HG02852 (cell line): ENCODE data around the gene CAPZB.

Experiments
- ATAC-seq: cut with Tn5 transposase; IDR thresholded peaks from one replicate; pipeline ENCODE4 v1.9.1; 2021; ENCODE audit warnings: mild to moderate bottlenecking, moderate library complexity; ENCODE audit not compliant: unreplicated experiment

The CAPZB gene

GRCh38 chr1:19432943-19433718 is 52.2 kb downstream of the CAPZB start:
- ATAC-seq, result no peak

- no peak for ATAC-seq
Measured at GRCh38 chr1:19430121-19431068, 54.9 kb downstream of the CAPZB start.

DNA sequence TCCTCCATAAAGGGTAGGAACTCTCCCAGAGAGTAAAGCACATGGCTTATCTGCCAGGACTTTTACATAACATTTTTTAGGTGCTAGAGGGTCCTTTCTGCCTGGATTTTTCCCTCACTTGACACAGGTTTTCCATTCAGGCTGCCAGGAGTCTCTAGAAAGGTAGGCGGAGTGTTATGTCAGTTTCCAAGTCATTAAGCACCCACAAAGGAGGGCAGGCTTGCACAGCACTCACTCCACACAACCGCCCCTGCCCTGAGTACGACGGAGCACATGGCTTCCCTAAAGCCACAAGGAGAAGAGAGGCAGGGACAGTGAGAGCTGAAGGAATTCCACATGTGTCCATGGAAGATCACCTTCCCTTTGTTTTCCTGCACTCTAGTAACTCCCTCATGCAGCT is 55.7 kb downstream of the CAPZB start:
- ATAC-seq, result no peak

DNA sequence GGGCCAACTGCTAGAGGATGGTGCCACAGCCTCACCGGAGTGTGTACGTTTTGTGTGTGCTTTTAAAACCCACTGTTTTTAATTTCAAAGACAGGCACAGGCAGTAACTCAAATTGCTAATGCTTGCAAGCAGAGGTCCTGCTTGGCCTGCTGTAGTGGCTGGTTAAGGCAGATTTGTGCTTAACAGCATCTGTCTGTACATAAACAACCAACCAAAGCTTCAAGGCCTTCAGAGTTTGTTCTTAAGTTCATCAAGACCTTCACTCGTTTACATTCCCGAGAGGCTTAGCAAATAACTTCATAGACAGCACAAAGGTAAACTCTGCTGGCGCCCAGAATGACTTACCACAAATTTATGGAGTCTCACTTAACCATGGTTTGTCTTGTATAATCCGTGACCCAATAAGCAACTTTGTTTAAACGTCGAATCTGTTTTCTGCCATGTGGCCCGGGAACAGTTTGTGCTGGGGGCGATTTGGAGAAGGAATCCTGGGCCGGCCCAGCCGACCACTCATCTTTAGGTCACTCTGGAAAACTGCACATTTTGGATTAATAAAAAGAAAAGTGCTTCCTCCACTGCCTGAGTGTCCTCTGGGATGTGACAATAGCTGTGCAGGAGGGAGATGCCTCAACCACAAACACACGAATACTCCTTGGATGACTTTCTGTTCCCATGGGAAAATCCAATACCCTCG is 58.1 kb downstream of the CAPZB start:
- ATAC-seq, result no peak

DNA sequence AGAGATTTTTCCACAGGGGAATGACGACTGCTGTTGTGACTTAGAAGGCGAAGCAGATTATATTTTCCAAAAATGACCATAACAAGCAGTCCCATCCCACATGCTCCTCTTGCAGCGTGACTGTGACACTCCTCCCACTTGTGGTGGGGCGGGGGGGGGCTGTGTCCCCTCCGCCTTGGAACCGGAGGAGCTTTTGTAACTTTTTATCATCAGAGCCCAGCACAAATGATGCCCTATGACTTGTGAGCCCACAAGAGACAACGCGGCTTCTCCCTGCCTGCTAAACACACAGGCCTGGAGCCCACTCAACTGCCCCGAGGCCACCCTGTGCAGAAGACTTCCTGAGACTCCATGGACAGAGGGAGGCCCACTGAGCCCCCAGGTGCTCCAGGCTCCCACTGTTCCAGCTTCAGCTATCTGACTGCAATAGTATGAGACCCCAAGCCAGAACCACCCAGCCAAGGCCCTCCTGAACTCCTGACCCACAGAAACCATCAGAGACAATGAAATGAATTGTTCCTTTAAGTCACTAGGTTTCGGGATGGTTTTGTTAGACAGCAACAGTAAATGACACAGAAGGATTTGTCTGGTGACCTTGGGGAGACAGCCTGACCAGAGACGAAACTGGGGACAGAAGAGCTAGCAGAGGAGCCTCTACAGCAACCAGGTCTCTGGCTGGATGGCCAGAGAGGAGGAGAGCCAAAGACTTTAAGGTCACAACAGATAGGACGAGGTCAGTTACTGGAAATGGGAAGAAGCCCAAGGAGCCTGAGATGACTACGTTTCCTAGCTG is 58.8 kb downstream of the CAPZB start:
- ATAC-seq, result no peak

- no peak for ATAC-seq
Measured at GRCh38 chr1:19425646-19426239, 59.6 kb downstream of the CAPZB start.

GRCh38 chr1:19424651-19425570 is 60.4 kb downstream of the CAPZB start:
- no peak for ATAC-seq

DNA sequence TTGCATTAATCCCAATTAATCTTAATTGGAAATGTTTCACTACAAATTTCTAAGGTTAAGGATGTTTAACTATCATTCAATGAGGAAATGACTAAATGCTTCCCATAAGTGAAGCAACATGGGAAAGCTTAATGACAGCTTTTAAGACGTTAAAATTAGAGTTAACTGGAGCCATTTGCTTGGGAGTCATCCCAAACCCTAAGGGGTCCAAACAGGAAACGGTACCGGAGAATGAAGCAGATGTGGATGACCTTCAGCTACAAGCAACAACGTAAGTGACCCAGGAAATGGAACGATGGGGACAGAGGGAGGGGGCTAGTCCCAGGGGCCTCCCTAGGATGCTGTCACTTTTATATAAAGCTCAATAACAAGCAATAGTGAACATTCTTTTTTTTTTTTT is 62.2 kb downstream of the CAPZB start:
- ATAC-seq, result no peak

DNA sequence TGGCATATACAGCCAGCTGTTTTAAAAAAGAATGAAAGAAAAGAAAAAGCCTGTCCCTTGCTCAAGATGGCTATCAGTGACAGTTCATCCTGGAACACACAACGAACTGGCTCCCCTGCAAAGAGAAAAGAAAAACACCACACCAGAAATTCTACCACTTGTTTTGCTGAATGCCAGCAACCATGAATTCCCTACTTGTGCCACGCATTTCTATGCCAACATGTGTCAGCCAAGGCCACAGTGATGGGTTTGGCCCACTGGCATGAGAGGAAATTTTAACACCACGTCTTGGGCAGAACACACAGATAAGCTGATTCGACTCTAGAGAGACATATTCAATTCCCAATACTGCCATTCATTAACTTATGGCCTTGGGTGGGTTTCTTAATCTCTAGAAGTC is 64.0 kb downstream of the CAPZB start:
- no peak for ATAC-seq

GRCh38 chr1:19420606-19421005 is 64.7 kb downstream of the CAPZB start:
- no peak for ATAC-seq

DNA sequence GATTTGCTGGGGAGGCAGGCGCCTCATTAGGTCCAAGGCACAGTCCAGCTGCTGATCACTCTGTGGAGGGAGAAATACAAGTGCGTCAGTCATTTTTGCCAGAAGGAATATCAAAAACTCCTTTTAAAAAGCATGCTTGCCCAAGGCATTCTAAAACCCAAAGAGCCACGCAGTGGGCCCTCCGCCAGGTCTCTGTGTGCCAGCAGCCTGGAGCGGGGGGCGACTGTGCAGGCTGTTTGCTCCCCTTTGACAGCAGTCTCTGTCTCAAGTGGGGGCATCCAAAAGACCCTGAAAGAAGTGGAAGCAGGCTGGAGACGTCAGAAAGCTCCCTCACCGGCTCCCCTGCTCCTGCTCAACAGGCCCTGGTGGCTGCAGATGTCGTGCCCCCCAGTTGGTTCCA is 65.6 kb downstream of the CAPZB start:
- ATAC-seq, result no peak

- ATAC-seq, result no peak
Measured at GRCh38 chr1:19418503-19418971, 66.8 kb downstream of the CAPZB start.

- ATAC-seq, result no peak
Measured at GRCh38 chr1:19416921-19417470, 68.3 kb downstream of the CAPZB start.

- no peak for ATAC-seq
Measured at GRCh38 chr1:19416145-19416544, 69.2 kb downstream of the CAPZB start.

GRCh38 chr1:19414515-19415121 is 70.7 kb downstream of the CAPZB start:
- ATAC-seq, result no peak

DNA sequence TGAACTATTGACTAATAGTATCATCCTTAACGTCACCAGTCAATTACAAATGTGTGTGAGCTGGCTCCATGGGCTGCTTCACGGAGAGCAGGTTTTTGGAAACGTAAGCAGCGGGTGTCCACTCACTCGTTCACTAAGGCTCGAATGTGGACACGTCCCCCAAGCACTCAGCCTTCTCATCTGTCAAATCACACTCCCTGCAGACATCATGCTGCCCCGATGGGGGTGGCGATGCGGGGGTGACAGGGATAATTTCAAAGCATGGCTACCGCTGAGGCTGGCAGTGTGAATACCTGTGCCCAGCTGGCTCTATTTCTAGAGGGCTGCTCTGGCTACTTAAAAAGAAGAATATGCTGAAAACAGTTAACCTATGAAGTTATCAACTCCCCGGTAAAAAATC is 71.3 kb downstream of the CAPZB start:
- ATAC-seq, result no peak

GRCh38 chr1:19412654-19413053 is 72.7 kb downstream of the CAPZB start:
- no peak for ATAC-seq

- ATAC-seq, result no peak
Measured at GRCh38 chr1:19411612-19412011, 73.7 kb downstream of the CAPZB start.
